HG03469 (cell line): ENCODE data around the gene ZNF599.
A peak's percentile ranks its signal among the peaks of the same experiment; 100 is the strongest.
"Not testable (repeated sequence)": the region's sequence is repeated elsewhere in the genome, so short reads cannot be mapped to it uniquely, and the experiment has no call there.

Experiments used
- ATAC-seq: cut with Tn5 transposase; IDR thresholded peaks from one replicate; pipeline ENCODE4 v1.9.1; 2021; ENCODE audit warnings: mild to moderate bottlenecking, moderate library complexity, moderate number of reproducible peaks; ENCODE audit not compliant: unreplicated experiment

ZNF599 gene

DNA sequence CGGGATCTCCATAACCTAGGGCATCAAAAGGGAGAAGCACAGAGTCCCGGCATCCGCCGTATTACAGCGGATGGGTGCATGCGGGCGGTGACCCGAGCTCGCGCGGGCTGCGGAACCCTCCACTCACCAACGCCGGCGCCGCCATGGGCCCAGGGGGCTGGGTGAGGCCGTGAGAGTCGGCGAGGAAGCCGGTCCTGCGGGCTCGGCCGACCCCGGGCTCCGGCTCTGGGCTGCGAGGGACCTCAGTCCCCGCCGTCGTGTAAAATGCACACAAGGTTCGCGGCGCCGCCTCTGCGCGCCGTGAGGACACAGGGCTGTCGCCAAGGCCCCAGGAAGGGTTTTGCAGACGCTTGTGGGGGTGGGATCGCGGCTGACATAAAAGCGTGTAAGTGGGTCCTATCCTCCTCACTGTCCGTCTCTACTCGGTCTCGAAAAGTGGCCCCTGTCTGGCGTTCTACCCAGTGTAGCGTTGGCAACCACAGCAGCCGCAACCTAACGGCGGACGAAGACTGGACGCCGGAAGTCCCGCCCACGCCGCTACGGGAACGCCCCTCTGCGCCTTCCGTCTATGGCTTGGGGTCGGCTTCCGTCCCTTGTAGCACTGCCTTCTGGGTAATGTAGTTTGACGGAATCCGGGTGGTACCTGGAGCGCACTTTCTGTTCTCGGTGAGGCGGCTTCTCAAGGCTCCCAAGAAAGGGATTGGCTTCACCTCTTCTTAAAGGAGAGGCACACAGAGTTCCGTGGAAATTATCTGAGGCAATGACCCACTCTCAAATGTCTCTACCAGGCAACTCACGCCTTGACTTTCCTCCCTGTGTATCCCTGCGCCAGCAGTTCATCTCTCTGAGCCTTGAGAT, at the start of gene ZNF599:
Gene ZNF599 (minus strand): TSS at position 519 of the 858 bp plus-strand sequence. CDS start 374 bp downstream, at position 145.
- ATAC-seq: peak; percentile 78

DNA sequence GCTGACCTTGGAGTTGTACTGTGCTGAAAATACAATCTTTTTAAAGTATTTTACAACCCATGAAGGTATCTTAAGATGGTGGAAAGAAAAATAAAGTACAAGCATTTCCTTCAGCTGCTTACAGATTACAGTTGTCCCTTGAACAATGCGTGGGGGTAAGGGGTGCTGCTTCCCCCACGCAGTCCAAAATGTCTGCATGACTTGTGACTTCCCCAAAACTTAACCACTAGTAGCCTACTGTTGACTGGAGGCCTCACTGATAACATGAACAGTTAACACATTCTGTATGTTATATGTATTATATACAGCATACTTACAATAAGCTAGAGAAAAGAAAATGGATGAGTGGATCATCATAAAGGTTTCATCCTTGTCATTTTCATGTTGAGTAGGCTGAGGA, 45.3 kb upstream of the ZNF599 start:
- no peak for ATAC-seq

DNA sequence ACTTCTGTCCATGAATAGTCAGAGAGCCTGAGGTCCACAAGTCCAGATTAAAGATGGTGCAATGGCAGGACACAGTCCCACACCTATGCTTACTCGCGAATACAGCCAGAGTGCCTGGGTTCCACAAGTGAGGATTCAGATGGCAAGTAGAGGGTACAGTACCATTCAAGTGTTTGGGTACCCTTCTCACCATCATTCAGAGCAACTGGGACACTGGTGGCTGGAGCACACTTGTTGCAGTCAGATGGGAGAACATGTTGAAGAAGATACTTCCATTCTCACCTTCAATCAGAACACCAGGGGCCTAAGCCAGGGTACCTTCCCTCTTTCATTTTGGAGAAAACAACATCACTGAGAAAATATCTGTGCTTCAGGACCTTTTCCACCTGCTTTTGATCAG, 43.7 kb upstream of the ZNF599 start:
- ATAC-seq: no peak

DNA sequence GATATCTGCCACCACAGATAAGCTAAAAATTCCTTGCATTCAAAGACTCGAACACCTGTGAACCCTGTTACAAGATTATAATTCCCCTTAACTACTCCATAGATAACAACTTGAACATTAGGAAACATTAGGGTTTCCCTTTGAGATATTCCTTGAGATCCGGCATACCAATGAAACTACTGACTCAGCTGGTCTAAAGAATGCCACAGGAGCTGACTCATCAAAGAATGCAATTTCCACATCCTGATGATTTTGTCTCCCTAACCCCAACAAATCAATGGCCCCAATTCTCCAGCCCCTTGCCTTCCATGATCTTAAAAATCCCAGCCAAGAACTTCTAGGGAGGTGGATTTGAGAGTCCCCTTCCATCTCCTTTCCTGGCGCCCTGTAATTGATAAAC, 35.6 kb upstream of the ZNF599 start:
- no peak for ATAC-seq

DNA sequence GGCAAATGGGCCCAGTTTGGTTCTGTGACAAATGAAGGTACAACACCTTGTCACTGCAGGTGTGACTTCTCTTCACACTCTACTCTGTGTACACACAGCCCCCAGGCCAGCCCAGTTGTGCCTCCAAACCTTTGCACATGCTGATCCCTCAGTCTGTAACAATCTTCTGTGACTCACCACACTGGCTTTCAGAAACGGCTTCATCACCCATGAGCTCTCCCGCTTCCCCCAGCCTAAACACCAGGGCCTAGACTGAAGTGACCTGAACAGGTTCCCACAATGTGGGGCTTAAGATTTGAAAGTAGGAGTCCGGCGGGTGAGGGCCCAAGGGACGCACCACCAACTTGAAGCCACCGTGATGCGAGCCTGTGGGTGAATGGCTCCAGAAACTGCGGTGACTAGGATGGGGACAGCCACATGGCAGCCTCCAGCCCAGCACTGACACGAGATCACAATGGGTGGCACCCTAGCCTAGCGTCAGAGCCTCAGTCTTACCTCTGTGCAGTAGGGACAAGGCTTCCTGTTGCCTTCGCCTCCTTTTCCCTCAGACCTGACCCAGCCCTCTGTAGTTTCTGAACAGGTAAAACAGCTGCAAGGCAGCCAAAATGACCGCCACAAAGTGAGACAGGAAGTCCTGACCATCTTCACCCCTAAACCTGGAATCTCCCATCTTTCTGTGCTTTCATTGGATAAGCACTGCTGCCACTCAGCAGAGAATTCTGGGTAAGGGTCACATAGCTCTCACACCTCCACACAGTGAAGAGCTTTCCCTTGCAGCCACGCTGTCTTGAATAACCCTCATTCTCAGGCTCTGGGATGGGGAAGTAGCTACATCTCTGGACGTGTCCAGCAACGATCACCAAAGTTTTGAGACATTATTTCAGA, 34.2 kb upstream of the ZNF599 start:
- ATAC-seq: no peak

DNA sequence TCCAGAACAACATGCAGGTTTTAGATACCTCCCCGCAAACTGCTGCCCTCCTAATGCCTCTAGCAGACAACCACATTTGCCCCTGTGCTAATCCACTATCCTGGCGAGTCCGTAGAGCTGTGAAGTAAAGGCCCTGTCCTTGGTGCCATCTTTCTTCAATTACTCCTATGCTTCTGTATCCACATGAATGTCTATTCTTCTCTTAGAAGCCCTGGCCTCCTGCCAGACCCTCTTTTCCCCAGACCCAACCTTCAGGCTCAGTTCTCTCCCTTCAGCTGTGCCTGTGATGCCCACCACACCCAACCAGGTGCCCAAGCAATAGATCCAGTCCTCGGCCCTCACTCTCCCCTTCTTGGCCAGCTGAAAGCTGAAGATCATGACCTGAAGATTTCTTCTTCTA, 31.1 kb upstream of the ZNF599 start:
- no peak for ATAC-seq

DNA sequence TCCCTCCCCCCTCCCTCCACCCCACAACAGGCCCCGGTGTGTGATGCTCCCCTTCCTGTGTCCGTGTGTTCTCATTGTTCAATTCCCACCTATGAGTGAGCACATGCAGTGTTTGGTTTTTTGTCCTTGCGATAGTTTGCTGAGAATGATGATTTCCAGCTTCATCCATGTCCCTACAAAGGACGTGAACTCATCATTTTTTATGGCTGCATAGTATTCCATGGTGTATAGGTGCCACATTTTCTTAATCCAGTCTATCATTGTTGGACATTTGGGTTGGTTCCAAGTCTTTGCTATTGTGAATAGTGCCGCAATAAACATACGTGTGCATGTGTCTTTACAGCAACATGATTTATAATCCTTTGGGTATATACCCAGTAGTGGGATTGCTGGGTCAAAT, 23.9 kb upstream of the ZNF599 start:
- ATAC-seq: not testable (repeated sequence)

DNA sequence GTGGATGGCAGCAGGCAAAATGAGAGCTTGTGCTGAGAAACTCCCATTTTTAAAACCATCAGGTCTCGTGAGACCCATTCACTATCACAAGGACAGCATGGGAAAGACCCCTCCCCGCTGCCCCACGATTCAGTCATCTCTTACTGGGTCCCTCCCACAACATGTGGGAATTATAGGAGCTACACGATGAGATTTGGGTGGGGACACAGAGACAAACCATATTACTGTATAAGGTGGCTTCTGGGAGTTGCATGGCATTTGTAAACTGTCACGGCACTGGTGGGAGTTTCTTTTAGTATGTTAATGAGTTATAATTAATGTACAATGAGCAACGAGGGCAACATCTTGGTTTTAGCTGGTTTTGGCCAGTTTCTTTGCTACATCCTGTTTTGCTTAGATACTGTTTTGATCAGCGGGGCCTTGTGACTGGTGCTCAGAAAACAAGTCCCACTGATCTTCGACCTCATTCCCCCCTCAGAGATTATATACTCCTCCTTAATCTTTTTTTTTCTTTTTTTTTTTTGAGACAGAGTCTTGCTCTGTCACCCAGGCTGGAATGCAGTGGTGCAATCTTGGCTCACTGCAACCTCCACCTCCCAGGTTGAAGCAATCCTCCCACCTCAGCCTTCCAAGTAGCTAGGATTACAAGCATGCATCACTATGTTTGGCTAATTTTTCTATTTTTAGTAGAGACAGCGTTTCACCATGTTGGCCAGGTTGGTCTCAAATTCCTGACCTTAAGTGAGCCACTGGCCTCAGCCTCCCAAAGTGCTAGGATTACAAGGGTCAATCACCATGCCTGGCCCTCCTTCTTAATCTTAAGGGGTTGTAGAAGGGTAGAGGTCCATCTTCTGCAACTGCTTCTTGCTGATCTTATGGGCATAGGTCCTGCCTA, 21.3 kb upstream of the ZNF599 start:
- no peak for ATAC-seq

DNA sequence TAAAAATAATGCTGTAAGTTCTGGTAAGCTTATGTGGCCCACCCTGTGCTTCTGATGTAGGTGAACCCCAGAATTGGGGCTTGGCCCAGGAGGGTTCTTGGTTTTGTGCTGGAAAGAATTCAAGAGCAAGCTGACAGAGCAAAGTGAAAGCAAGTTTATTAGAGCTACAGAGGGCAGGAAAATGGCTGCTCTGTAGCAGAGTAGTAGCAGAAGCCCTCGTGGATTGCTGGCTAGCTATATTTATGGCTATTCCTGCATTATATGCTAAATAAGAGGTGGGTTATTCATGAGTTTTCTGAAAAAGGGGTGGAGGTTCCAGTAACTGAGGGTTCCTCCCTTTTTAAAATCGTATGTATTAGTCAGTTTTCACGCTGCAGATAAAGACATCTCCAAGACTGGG, 20.6 kb upstream of the ZNF599 start:
- ATAC-seq: no peak

DNA sequence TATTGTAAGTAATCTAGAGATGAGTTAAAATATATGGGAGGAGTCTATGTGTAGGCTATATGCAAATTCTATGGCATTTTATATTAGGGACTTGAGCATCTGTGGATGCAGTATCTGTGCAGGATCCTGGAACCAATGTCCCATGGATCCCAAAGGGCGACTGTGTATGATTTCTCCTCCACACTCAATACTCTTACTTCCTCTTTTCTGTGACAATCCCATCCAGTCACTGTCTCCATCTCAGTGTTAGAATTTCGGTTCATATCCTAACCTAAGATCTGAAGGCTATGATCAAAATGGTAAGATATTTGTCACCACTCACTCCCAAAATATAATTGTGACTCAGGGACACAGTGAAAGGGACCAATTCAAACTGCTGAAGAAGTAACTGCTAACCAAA, 15.1 kb upstream of the ZNF599 start:
- no peak for ATAC-seq

DNA sequence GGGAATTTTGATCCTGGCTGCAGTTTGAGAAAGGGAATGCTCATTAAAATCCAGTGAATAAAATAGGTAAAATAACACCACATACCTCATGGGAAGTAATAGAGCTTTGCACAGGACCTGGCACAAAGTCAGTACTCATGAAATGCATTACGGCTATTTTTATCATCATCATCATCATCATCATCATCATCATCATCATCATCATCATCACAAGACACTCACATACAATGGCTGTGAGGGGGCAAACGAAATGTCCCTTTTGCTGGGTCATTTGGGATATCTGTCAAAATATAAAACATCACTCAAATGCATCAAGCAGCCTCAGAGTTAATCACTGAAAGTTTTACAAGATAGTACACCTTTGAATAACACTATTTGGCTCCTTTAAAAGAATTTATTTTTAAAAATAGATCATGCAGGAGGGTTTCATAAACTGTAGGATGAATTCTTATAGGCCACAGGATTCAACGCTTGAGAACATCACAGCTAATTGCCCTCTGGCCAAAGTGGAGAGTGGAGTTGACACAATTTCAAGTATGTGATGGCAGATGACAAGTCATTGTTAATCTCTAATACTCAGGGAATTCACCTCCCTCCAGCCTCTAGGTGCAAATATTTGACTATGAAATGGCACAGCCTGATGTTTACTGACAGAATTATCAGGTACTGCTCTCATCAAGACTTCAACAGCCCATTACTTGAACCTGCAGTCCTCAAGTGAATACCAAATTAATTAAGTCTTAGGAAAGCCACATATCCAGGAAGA, 14.2 kb upstream of the ZNF599 start:
- no peak for ATAC-seq

DNA sequence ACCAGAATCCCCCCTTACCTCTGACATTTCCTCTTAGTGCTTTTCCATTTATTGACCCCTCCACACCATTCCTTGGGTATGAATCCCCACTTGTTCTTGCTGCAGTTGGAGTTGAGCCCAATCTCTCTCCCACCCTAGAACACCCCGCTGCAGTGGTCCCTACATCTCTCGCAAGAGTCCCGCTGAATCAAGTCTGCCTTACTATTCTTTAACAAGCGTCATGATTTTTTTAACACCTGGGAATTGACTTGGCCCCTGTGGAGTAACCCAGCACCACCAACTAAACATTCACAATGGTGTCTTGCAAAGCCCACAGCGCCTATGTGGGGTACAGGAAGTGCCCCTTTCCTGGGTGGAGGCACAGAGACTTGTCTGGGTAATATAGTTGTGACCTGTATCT, 13.2 kb upstream of the ZNF599 start:
- ATAC-seq: no peak

DNA sequence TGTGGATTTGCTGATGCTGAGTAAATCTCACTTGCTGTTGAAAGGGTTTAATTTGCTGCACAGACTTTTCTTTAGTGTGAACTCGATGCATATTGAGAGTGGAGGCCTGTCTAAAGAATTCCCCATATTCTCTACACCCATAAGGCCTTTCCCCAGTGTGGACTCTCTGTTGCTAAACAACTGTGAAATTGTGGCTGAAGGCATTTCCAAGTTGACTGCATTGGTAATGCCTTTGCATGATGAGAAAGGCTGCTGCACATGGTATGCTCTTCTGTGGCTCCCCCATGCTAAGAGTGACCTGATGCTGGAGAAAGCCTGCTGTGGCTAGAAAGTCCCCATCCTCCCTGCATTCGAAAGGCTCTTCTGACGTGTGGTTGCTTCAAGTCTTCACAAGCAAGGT, 6.6 kb upstream of the ZNF599 start:
- no peak for ATAC-seq

DNA sequence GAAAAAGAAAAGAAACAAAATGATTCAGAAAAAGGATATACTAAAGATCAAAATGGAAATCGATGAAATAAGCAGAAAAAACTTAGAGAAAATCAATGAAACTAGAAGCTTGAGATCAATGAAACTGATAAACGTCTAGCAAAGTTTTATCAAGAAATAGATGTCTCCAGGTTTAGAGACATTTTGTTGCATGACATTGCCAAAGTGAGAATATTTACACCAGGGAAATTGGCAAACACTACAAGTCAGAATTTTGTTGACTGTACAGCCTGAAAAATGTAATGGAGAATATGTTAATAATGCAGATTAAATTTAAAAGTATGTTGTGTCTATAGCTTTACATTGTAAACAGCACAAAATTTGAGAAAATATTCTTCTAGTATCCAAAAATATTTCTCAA, 5.3 kb upstream of the ZNF599 start:
- ATAC-seq: no peak

DNA sequence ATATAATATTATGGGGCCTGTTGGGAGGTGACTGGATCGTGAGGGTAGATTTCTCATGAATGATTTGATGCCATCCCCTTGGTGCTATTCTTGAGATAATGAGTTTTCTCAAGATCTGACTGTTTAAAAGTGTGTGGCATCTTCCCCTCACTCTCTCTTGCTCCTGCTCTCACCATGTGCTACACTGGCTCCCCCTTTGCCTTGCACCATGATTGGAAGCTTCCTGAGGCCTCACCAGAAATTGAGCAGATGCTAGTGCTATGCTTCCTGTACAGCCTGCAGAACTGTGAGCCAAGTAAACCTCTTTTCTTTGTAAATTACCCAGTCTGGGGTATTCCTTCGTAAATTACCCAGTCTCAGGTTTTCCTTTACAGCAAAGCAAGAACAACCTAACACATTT, 1.8 kb upstream of the ZNF599 start:
- no peak for ATAC-seq

DNA sequence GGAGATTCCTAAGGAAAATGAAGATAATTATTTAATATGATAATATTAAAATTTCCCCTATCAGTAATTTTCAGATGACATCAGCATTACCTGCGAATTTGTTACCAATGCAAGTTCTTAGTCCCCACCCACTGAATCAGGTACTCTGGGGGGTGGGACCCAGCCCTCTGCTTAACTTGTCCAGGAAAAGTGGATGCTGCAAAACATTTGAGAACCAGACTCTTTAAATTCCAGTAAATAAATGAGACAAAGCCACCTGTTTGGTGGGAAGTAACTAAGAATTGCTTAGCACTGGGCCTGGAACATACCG, 495 bp upstream of the ZNF599 start:
- ATAC-seq: no peak

DNA sequence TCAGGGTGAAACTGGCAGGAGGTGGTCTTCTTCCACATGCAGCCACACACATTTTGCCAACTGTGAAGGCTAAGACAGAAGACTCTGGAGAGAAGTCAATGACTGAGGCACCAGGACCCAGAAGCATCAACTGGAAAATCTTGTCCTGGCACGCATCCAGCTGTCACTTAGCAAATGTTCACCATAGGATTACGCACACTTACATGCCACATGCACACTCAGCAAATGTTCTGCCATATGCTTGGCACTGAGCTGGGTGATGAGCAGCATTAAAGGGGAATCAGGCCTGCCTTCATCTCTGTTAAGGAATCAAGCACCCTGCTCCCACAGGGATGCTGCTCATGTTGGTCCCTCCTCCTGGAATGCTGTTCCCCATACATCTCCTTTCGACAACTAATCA, 5.1 kb downstream of the ZNF599 start:
- no peak for ATAC-seq

DNA sequence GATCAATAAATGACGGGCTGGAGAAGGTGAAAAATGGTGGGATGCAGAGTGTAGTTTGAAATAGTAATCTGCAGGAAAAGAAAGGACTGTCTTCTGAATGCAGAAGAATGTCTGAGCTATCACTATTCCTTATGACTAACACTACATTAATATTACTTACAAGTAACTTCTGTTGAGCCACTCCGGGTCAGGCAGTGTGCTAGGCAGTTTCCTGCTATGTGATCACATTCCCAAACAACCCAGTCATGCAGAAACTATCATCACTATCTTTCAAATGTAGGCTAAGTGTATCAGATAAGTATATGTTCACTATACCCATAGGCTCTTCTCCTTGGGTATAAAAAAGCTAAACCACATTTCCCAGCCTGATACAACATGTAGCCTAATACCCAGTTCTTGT, 6.6 kb downstream of the ZNF599 start:
- ATAC-seq: no peak

DNA sequence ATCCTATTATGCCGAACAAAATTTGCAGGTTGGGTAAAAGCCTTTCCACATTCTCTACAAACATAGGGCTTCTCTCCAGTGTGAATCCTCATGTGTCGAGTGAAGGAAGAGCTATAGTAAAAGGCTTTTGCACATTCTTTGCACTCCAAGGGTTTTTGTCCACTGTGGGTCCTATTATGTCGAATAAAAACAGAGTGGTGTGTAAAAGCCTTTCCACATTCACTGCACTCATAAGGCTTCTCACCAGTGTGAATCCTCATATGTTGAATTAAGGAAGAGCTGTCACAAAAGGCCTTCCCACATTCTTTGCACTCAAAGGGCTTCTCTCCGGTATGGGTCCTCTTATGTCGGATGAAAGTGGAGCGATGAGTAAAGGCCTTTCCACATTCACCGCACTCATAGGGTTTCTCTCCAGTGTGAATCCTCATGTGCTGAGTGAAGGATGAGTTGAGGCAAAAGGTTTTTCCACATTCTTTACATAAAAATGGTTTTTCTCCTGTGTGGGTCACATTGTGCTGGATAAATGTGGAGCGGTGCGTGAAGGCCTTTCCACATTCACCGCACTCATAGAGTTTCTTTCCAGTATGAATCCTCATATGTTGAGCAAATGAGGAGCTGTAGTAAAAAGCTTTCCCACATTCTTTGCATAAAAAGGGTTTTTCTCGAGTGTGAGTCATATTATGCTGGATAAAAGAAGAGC, 13.6 kb downstream of the ZNF599 start:
- no peak for ATAC-seq

DNA sequence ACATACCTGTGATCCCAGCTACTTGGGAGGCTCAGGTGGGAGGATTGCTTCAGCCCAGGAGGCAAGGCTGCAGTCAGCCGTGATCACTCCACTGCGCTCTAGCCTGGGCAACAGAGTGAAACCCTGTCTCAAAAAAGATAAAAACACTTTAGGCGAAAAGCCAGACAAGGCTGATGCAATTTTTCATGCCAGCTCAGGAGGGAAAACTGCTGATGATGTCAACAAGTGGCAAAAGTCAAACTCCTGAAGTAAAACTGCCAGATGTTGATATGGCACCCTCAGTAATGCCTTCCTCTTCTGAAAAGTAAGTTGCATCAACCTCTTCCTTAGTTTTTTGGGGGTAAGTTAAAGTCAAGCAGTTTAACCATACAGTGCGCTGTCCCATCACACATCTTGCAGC, 15.6 kb downstream of the ZNF599 start:
- ATAC-seq: no peak
